K562 (cell line): ENCODE results near the gene MDC1. TPM values are rescaled to one million over a fixed set of nuclear protein-coding genes. Genes with fewer than 3 reads are reported as not detected.

Experiments used
- ATAC-seq: fragments of 200-7000 bp; cut with Tn5 transposase; 3 replicates; pipeline ENCODE4 v1.9.1; 2020; ENCODE audit warnings: moderate library complexity
- BruUV-seq: library from RNA; stranded (reverse); fragments of 400-500 nt; replicated peaks from 2 replicates; lab custom pipeline; 2021; lab: Mats Ljungman, UMichigan
- CTCF ChIA-PET: fragments of 300-600 bp; formaldehyde crosslinking; extraction: SDS; loops from one replicate; lab custom pipeline; 2021; ENCODE audit warnings: low intra/inter-chr PET ratio; lab: Yijun Ruan, JAX
- POLR2A ChIA-PET: fragments of 300-600, 350-650 bp; sonication (Branson Sonifier 250); formaldehyde crosslinking; extraction: SDS; loops from one replicate; lab custom pipeline; 2021; ENCODE audit warnings: antibody characterized with exemption, inconsistent platforms; lab: Yijun Ruan, JAX
- DNase-seq, 4 experiments: peaks; one replicate each; pipeline versions ENCODE4 v3.0.0 to v3.0.0-alpha.2; 2011 to 2018; ENCODE audit warnings: low spot score in 3 of 4, mixed read lengths in 3 of 4; ENCODE audit errors: extremely low read depth in 1 of 4
- FAIRE-seq: peaks from 2 replicates; lab custom pipeline; 2011; peaks lifted over from hg19 to GRCh38; lab: Jason Lieb, UNC
- H2AFZ ChIP-seq: 2 replicates; pipeline ENCODE4 v1.6.0; 2011; ENCODE audit warnings: low read depth, low read length, control low read depth, inconsistent platforms
- H3K27ac ChIP-seq: fragments of 200-600 bp; 3 replicates; pipeline ENCODE4 v1.8.0; 2011; ENCODE audit warnings: low read depth, mild to moderate bottlenecking, control low read depth, inconsistent platforms, low read length, moderate library complexity, mixed read lengths; ENCODE audit errors: extremely low read depth
- H3K27me3 ChIP-seq, 2 experiments: fragments of 300-600 bp in 1 of 2; 2 replicates in 1 of 2; 3 replicates in 1 of 2; pipeline versions ENCODE4 v1.6.0 to v1.8.0; 2011; ENCODE audit warnings: inconsistent platforms in 2 of 2, low read length in 2 of 2, mild to moderate bottlenecking in 1 of 2, mixed read lengths in 1 of 2, moderate library complexity in 1 of 2; ENCODE audit not compliant: control insufficient read depth in 2 of 2, insufficient read depth in 2 of 2
- H3K36me3 ChIP-seq: fragments of 300-600 bp; 3 replicates; pipeline ENCODE4 v1.8.0; 2011; ENCODE audit warnings: mild to moderate bottlenecking, low read length, inconsistent platforms; ENCODE audit not compliant: control insufficient read depth, insufficient read depth
- H3K4me1 ChIP-seq, 2 experiments: fragments of 200-600 bp in 1 of 2; replicated peaks in 1 of 2; 2 replicates in 1 of 2; 3 replicates in 1 of 2; pipeline versions ENCODE4 v1.5.1 to v1.8.0; 2011; ENCODE audit warnings: inconsistent platforms in 2 of 2, low read length in 2 of 2, mild to moderate bottlenecking in 1 of 2, mixed read lengths in 1 of 2, moderate library complexity in 1 of 2; ENCODE audit not compliant: control insufficient read depth in 2 of 2, insufficient read depth in 2 of 2
- H3K4me2 ChIP-seq: 2 replicates; pipeline ENCODE4 v1.6.1; 2011; ENCODE audit warnings: low read length, control low read depth, inconsistent platforms, mixed read lengths; ENCODE audit not compliant: insufficient read depth
- H3K4me3 ChIP-seq: fragments of 200-600 bp; sonication (generic), shearing (Covaris generic); 2 replicates; pipeline ENCODE4 v1.5.1; 2016; ENCODE audit warnings: control low read depth, inconsistent platforms
- H3K79me2 ChIP-seq: fragments of 200-600 bp; 3 replicates; pipeline ENCODE4 v1.8.0; 2011; ENCODE audit warnings: low read length, inconsistent platforms; ENCODE audit not compliant: control insufficient read depth, insufficient read depth
- H3K9ac ChIP-seq, 2 experiments: 2 replicates each; pipeline versions ENCODE4 v1.6.0 to v1.6.1; 2011; ENCODE audit warnings: low read depth in 2 of 2, low read length in 2 of 2, control low read depth in 1 of 2, inconsistent platforms in 1 of 2, mild to moderate bottlenecking in 1 of 2, mixed read lengths in 1 of 2; ENCODE audit not compliant: insufficient read depth in 1 of 2
- H3K9me1 ChIP-seq: one replicate; pipeline ENCODE4 v1.6.0; 2011; ENCODE audit warnings: inconsistent platforms, mild to moderate bottlenecking, low read length, moderate library complexity; ENCODE audit not compliant: control insufficient read depth, insufficient read depth
- H3K9me3 ChIP-seq: replicated peaks from 2 replicates; pipeline ENCODE4 v1.5.1; 2011; ENCODE audit warnings: low read depth, low read length, inconsistent platforms; ENCODE audit not compliant: control insufficient read depth, insufficient read depth
- H4K20me1 ChIP-seq: replicated peaks from 2 replicates; pipeline ENCODE4 v1.6.1; 2011; ENCODE audit warnings: low read length, inconsistent platforms, mixed read lengths; ENCODE audit not compliant: control insufficient read depth, insufficient read depth
- BRF2 ChIP-seq: IDR thresholded peaks from 3 replicates; pipeline ENCODE4 v1.6.1; 2011; ENCODE audit warnings: borderline replicate concordance, mild to moderate bottlenecking; ENCODE audit not compliant: insufficient read length, insufficient read depth
- DPF2 ChIP-seq: fragments of 450-650 bp; IDR thresholded peaks from 2 replicates; pipeline ENCODE4 v1.6.1; 2016
- FOXO4 ChIP-seq: fragments of 450-650 bp; formaldehyde crosslinking; IDR thresholded peaks from 2 replicates; pipeline ENCODE4 v1.4.0; 2020; ENCODE audit warnings: mild to moderate bottlenecking, moderate library complexity
- HMGN3 ChIP-seq: IDR thresholded peaks from 2 replicates; pipeline ENCODE4 v1.6.1; 2011; ENCODE audit warnings: borderline replicate concordance, low read depth, mild to moderate bottlenecking, mixed read lengths, low read length; ENCODE audit not compliant: insufficient read length; ENCODE audit errors: extremely low read depth
- TAF1 ChIP-seq: IDR thresholded peaks from 2 replicates; pipeline ENCODE4 v1.6.1; 2011; ENCODE audit warnings: mild to moderate bottlenecking, low read length, moderate library complexity; ENCODE audit not compliant: insufficient read depth, control insufficient read depth, severe bottlenecking; ENCODE audit errors: extremely low read depth
- ZMIZ1 ChIP-seq, 2 experiments: fragments of 150-350 bp in 1 of 2; IDR thresholded peaks; 2 replicates each; pipeline ENCODE4 v1.6.1; 2012 to 2016; ENCODE audit warnings: low read depth in 2 of 2, low read length in 2 of 2, mild to moderate bottlenecking in 1 of 2, moderate library complexity in 1 of 2
- ZNF512 ChIP-seq: IDR thresholded peaks from 2 replicates; pipeline ENCODE4 v1.6.1; 2016; ENCODE audit warnings: missing genetic modification characterization, missing compliant biosample characterization
- ZNF77 ChIP-seq: fragments of 250-450 bp; sonication (Bioruptor Pico); IDR thresholded peaks from 2 replicates; pipeline ENCODE4 v1.5.0; 2020
- WGBS: fragments of 100-300 bp; shearing (Covaris generic); methylation state at CpG from one replicate; pipeline ENCODE4 v1.1.6; 2016; ENCODE audit warnings: low coverage, mixed read lengths; ENCODE audit not compliant: insufficient coverage; ENCODE audit errors: missing lambda C conversion rate; 5-methylcytosine and 5-hydroxymethylcytosine counted together
- in situ Hi-C: fragments of 300-500 bp; cut with MboI; formaldehyde crosslinking; loops from 4 replicates; pipeline ENCODE4 v1.15.0; 2018; ENCODE audit warnings: inconsistent platforms, mixed read lengths
- intact Hi-C: fragments of 100-400 bp; cut with micrococcal nuclease; formaldehyde crosslinking; loops from 2 replicates; pipeline ENCODE4 v1.14.2; 2022
- polyA plus RNA-seq, 8 experiments: library from polyadenylated mRNA; depleted of rRNA in 4 of 8; stranded (reverse) in 5 of 8; unstranded in 3 of 8; fragments of >200 nt; fragmentation: Nextera tagmentation in 2 of 8; fragmentation: Illumina TruSeq in 1 of 8; extraction: Ambion mirVana in 2 of 8; extraction: Trizol in 1 of 8; gene quantifications; 2 replicates each; pipeline versions ENCODE4 v1.2.1 to v1.2.3, GENCODE V29; 2011 to 2014; ENCODE audit warnings: inconsistent platforms in 1 of 8, missing spikeins in 1 of 8
- total RNA-seq, 7 experiments: library from RNA; depleted of rRNA in 6 of 7; stranded (reverse); fragments of >200 nt in 6 of 7; fragmentation: Illumina TruSeq in 2 of 7; extraction: Trizol in 2 of 7; gene quantifications; 2 replicates each; pipeline versions ENCODE4 v1.2.1 to v1.2.3, GENCODE V29; 2011 to 2021; ENCODE audit warnings: low replicate concordance in 1 of 7

MDC1 gene
- total and polyA plus RNA-seq, 9 of the 15 experiments (the other 6 are each of a cell fraction or from before 2014, with no cell fraction given): 8.2 to 114 (median 20.0) TPM

GRCh38 chr6:30687659-30688431, 29.2 kb downstream of the MDC1 start (continued):
- TF ChIP-seq BRF2 (no peak), DPF2 (0 out of 2 replicates have a peak, but pooled peaks have one; percentile 4), HMGN3 (peak; percentile 5), TAF1 (peak; percentile 10), ZNF77 (no peak)

GRCh38 chr6:30686908-30687658, 30.0 kb downstream of the MDC1 start:
- Histone ChIP-seq H3K4me1 (peaks cover 50 to 88% of the 10 kb centered on the region in 2 experiments), H3K27me3 (no peaks in the 10 kb centered on the region), H3K9ac (peak overlapping the region; percentile 75 to 95), H3K36me3 (peaks cover 11% of the 10 kb centered on the region; the same call in 2 of the 3 replicates), H3K79me2 (peaks cover 80% of the 10 kb centered on the region), H3K4me3 (peak overlapping the region; percentile 81), H3K9me3 (no peaks in the 10 kb centered on the region), H3K9me1 (no peaks in the 10 kb centered on the region), H3K27ac (peak overlapping the region; percentile 88), H3K4me2 (peak overlapping the region; percentile 97), H4K20me1 (no peaks in the 10 kb centered on the region), H2AFZ (peak overlapping the region; percentile 81)
- no TSS peak for BruUV-seq
- ATAC-seq: peak; percentile 59
- FAIRE-seq: peak; percentile 65
- peak; percentile 90 to 96 (median 92) for DNase-seq
- intact Hi-C loops (loop anchor here (1.0 to 10.0 kb wide), 3 partner anchors 30 to 128 kb away; partner anchors contain the start of genes MDC1 and TUBB), in situ Hi-C loops (no loop called here)
- WGBS: under 1% methylated on average over 31 of the region's 52 CpGs
- ChIA-PET POLR2A (interaction anchor here (0.6 to 23.5 kb wide), 7 partner anchors 8 to 601 kb away, joined by 4 to 524 read pairs (median 6); partner anchors contain the start of genes DHX16, MDC1 and TUBB), CTCF (no interaction called here)
- TF ChIP-seq ZNF512 (tag) (no peak), ZMIZ1 (IDR thresholded peaks at IDR 0.05; ENCODE audit: low read depth in 2 of 2, low read length in 2 of 2) (no peak), FOXO4 (CRISPR knock-in tag) (0 out of 2 replicates have a peak, but pooled peaks have one; percentile 7)
